ENCODE measurements around the gene TBX1. TPM values are rescaled to one million over a fixed set of nuclear protein-coding genes. Genes with fewer than 3 reads are reported as not detected.

Gene TBX1
- total and polyA plus RNA-seq, 10 of the 15 experiments (the other 5 are each of a cell fraction or from before 2014, with no cell fraction given), result not detected

GRCh38 chr22:19784384-19785175, 24.0 kb downstream of the TBX1 start (continued):
- TF ChIP-seq CEBPZ (IDR thresholded peaks at IDR 0.05; ENCODE audit: low read depth, low read length), result no peak
- TF ChIP-seq SPI1 (IDR thresholded peaks at IDR 0.05; ENCODE audit: borderline replicate concordance, insufficient read depth, low read depth, low read length), result no peak
- TF ChIP-seq SIX5 (IDR thresholded peaks at IDR 0.05; ENCODE audit: low read depth, low read length, severe bottlenecking), result no peak
- no peak for TF ChIP-seq ELK1 (IDR thresholded peaks at IDR 0.05; ENCODE audit: low read depth, low read length)
- TF ChIP-seq ASH2L (IDR thresholded peaks at IDR 0.05; ENCODE audit: borderline replicate concordance, low read depth), result no peak
- TF ChIP-seq TCF7 (IDR thresholded peaks at IDR 0.05; ENCODE audit: borderline replicate concordance), result no peak
- no peak for TF ChIP-seq BRCA1 (IDR thresholded peaks at IDR 0.05; ENCODE audit: low read depth, low read length)
- no peak for TF ChIP-seq PAX8 (IDR thresholded peaks at IDR 0.05)
